Activated T-helper 2 cell treated with anti-CD3 and anti-CD28 coated beads, Interferon-gamma antibody, Interleukin-2, Interleukin-4, amounts not matched to agents 10 μg/mL and 5 μg/mL and 100 μg/mL, durations not matched to agents 14 hours and 24 hours and 36 hours (primary cell): ENCODE data around the gene H6PD. TPM values are rescaled to one million over a fixed set of nuclear protein-coding genes. Genes with fewer than 3 reads are reported as not detected.
A peak's percentile ranks its signal among the peaks of the same experiment; 100 is the strongest.

Experiments used
- DNase-seq: peaks from one replicate; pipeline ENCODE4 v3.0.0; 2021; ENCODE audit warnings: low spot score
- H3K27ac Mint-ChIP-seq: one replicate; pipeline ENCODE4 v1.8.0; 2021; ENCODE audit warnings: mixed read lengths
- H3K27me3 Mint-ChIP-seq: one replicate; pipeline ENCODE4 v1.8.0; 2021; ENCODE audit warnings: low read depth, mixed read lengths
- H3K36me3 Mint-ChIP-seq: one replicate; pipeline ENCODE4 v1.8.0; 2021; ENCODE audit warnings: low read depth, mixed read lengths
- H3K4me1 Mint-ChIP-seq: one replicate; pipeline ENCODE4 v1.8.0; 2021; ENCODE audit warnings: low read depth, mixed read lengths
- H3K4me3 Mint-ChIP-seq: one replicate; pipeline ENCODE4 v1.8.0; 2021; ENCODE audit warnings: low read depth, mild to moderate bottlenecking, moderate library complexity, mixed read lengths
- H3K9me3 Mint-ChIP-seq: one replicate; pipeline ENCODE4 v1.8.0; 2021; ENCODE audit warnings: mixed read lengths
- intact Hi-C: fragments of 100-400 bp; cut with micrococcal nuclease; formaldehyde crosslinking; loops from one replicate; pipeline ENCODE4 v1.15.1; 2023
- total RNA-seq: library from RNA; stranded (reverse); gene quantifications from 2 replicates; pipeline ENCODE4 v1.2.3, GENCODE V29; 2022

The H6PD gene
- total RNA-seq, 1 donor from 2014 or later, result 27.1 TPM

DNA sequence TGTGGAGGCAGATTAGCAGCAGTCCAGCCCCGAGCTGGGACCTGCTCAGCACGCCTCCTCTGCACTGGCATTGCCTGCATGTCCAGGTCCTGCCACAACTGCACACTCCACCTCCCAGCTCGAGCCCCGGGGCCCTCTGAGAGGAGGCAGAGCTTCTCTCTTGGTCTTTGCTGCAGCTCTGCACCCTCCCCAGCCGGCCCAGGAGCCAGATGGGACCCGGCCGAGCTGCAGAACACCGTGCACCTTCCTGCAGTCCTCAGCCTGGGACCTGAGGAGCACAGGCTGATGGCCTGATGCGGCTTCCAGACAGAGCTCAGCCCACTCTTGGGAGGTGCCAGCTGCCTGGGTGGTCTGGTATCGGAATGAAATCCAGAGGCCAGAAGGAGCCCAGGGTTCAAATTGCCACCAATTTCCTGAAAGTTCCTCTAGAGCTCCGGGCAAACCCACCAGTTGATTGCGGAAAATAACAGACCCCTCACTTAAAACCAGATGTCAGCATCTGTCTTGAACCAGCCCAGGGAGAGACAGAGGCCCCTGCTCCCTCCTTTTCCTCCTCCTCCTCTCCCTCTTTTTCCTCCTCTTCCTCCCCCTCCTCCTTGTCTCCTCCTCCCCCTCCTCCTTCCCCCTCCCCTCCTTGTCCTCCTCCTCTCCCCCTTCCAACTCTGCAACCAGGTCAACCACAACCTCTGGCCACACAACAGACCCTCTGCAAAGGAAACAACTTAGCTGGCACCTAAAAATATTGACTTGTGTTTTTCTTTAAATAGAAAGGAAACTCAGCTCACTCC lies 47.5 kb downstream of the H6PD start:
- intact Hi-C loops, result loop anchor here (5.0 kb wide), 1 partner anchor 45 kb away; no protein-coding TSS in a partner anchor

DNA sequence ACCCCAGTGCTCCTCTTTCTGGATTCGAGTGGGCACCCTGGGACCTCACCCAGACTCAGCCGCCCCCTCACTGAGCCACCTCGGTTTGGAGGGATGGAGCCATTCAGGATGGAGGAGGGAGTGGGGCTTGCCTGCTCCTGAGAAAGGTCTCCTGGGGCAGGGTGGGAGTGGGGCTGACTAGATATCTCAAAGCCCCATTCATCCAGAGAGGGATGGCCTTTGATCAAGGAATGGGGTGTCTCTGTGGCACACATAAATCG lies 48.1 kb downstream of the H6PD start:
- Mint-ChIP-seq H3K4me1 (peaks cover 57% of the 10 kb centered on the region), H3K9me3 (peaks cover 36% of the 10 kb centered on the region), H3K27me3 (no peaks in the 10 kb centered on the region), H3K36me3 (peaks cover 37% of the 10 kb centered on the region), H3K27ac (peak overlapping the region; percentile 69), H3K4me3 (no peak overlapping the region)
- intact Hi-C loops, result loop anchor here (5.0 kb wide), 1 partner anchor 45 kb away; no protein-coding TSS in a partner anchor
- DNase-seq, result no peak

More for the DNA sequence above, 47.5 kb downstream of the H6PD start:
- Mint-ChIP-seq H3K4me1 (peaks cover 57% of the 10 kb centered on the region), H3K4me3 (no peak overlapping the region), H3K9me3 (peaks cover 30% of the 10 kb centered on the region), H3K27me3 (no peaks in the 10 kb centered on the region), H3K27ac (no peak overlapping the region), H3K36me3 (peaks cover 37% of the 10 kb centered on the region)
- DNase-seq, result no peak

DNA sequence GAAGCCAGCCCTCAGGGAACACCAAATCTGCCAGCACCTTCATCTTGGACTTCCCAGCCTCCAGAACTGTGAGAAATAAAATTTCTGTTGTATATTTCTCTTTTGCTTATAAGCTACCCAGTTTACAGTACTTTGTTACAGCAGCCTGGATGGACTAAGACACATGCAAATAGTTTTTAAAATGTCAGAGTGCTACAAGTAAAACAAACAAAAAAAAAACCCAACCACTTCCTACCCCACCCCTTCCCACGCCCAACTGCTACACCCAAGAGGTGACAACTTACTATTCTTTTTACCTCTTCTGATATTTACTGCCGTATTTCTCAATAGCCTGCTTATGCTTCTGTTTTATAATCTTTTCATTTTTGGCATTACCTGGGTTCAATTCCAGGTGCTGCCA lies 49.5 kb downstream of the H6PD start:
- H3K9me3 Mint-ChIP-seq, result peaks cover 46% of the 10 kb centered on the region
- peaks cover 33% of the 10 kb centered on the region for H3K36me3 Mint-ChIP-seq
- H3K27ac Mint-ChIP-seq, result peak overlapping the region; percentile 68
- peak overlapping the region; percentile 59 for H3K4me3 Mint-ChIP-seq
- DNase-seq, result no peak
- intact Hi-C loops, result loop anchor here (5.0 kb wide), 1 partner anchor 47 kb away; no protein-coding TSS in a partner anchor
- peaks cover 49% of the 10 kb centered on the region for H3K4me1 Mint-ChIP-seq
- H3K27me3 Mint-ChIP-seq, result no peaks in the 10 kb centered on the region

DNA sequence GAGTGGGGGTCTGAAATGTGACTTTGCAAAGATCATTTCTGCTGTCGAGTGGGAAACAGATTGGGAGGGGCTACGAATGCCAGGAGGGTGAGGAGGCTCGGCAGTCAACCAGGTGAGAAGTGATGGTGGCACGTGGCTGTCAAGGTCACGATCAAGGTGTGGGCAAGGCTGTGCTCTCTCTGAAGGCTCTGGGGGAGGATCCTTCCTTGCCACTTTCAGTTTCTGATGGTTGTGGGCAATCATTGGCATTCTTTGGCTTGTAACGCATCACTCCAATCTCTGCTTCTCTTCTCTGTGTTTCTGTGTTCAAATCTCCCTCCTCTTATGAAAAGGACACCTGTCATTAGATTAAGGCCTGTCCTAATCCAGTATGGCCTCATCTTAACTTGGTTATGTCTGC lies 52.0 kb downstream of the H6PD start:
- H3K36me3 Mint-ChIP-seq, result peaks cover 34% of the 10 kb centered on the region
- H3K9me3 Mint-ChIP-seq, result peaks cover 47% of the 10 kb centered on the region
- H3K27me3 Mint-ChIP-seq, result no peaks in the 10 kb centered on the region
- no peak for DNase-seq
- no peak overlapping the region for H3K4me3 Mint-ChIP-seq
- intact Hi-C loops, result no loop called here
- H3K4me1 Mint-ChIP-seq, result peaks cover 43% of the 10 kb centered on the region
- no peak overlapping the region for H3K27ac Mint-ChIP-seq

DNA sequence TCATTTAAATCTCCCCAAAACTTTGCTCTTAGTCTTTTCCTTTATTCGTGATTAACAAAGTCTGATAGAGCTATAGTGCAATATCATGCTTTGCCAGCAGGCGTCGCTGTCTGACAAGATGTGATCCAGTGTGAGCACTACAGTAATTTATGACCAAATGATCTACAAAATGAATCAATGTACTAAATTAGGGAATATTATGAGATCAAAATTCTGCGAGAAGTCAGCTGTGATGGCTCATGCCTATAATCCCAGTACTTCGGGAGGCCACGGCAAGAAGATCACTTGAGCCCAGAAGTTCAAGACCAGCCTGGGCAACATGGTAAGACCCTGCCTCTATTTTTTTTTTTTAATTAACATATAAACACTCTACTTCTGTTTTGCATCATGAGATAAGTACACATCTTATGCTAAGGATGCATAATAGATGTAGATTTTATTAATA lies 54.5 kb downstream of the H6PD start:
- Mint-ChIP-seq H3K36me3 (peaks cover 27% of the 10 kb centered on the region), H3K27me3 (no peaks in the 10 kb centered on the region), H3K4me3 (no peak overlapping the region), H3K27ac (no peak overlapping the region), H3K4me1 (peaks cover 28% of the 10 kb centered on the region), H3K9me3 (peaks cover 46% of the 10 kb centered on the region)
- peak; percentile 70 for DNase-seq
- intact Hi-C loops, result loop anchor here (1.0 kb wide), 2 partner anchors 166 to 202 kb away; no protein-coding TSS in a partner anchor

DNA sequence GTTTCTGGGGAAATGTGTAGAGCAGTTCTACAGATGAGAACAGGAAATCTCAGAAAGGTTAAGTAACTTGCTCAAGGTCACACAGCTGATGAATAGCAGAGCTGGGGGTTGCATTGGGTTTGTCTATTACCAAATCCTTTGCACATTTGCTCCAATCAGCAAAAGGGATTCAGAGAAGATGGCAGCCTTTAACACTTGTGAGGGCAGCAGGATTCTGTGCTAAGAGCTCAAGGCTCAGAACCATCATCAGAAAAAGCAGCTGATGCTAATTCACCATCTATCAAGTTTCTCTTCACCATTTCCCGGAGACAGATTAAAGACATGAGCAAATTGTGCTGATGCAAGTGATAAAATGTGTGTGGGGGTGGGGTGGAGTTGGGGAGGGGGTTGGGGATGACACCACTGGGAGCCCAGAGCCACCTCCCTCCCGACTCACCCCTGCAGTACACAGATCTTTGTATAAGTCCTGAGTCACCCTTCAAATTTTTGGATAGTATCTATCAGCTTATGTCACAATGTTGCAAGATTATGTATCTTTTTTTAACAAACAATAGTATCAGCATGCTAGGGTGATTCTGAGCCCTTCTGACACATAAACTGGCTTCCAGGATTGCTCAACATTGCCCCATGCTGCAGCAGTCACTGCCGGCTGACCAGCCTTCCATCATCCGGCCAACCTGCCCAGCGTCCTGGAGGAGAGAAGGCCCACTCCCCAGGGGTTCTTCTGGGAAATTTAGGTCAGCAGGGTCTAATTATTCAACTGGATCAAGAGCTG lies 55.3 kb downstream of the H6PD start:
- DNase-seq, result no peak
- Mint-ChIP-seq H3K4me3 (no peak overlapping the region), H3K36me3 (peaks cover 20% of the 10 kb centered on the region), H3K4me1 (peaks cover 26% of the 10 kb centered on the region), H3K9me3 (peaks cover 38% of the 10 kb centered on the region), H3K27me3 (no peaks in the 10 kb centered on the region), H3K27ac (no peak overlapping the region)
- intact Hi-C loops, result loop anchor here (1.0 to 5.0 kb wide), 3 partner anchors 137 to 201 kb away; no protein-coding TSS in a partner anchor

DNA sequence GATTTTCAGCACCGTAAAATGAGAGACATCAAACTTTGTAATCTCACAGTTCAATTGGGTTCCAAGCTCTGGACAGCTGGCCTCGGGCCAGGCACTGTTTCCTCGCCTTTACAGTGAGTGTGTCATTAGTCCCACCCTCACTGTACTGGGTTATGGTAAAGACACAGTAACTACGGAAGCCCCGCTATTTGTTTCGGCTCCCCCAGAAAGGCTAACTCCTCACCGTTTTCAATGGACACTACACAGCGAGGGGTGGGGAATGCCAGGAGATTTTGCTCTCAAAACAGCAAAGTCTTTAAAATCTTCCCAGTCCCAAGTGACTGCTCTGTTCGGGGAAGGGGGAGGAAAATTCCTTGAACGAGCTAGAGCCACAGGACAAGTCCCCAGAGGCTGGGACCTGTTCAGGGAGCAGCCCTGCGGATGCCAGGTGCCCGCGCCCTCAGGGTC lies 57.4 kb downstream of the H6PD start:
- no peak for DNase-seq
- H3K36me3 Mint-ChIP-seq, result peaks cover 7% of the 10 kb centered on the region
- H3K9me3 Mint-ChIP-seq, result peaks cover 19% of the 10 kb centered on the region
- intact Hi-C loops, result loop anchor here (2.0 to 5.0 kb wide), 3 partner anchors 17 to 135 kb away; no protein-coding TSS in a partner anchor
- no peak overlapping the region for H3K27ac Mint-ChIP-seq
- peaks cover 29% of the 10 kb centered on the region for H3K4me1 Mint-ChIP-seq
- peak overlapping the region; percentile 27 for H3K4me3 Mint-ChIP-seq
- H3K27me3 Mint-ChIP-seq, result no peaks in the 10 kb centered on the region

DNA sequence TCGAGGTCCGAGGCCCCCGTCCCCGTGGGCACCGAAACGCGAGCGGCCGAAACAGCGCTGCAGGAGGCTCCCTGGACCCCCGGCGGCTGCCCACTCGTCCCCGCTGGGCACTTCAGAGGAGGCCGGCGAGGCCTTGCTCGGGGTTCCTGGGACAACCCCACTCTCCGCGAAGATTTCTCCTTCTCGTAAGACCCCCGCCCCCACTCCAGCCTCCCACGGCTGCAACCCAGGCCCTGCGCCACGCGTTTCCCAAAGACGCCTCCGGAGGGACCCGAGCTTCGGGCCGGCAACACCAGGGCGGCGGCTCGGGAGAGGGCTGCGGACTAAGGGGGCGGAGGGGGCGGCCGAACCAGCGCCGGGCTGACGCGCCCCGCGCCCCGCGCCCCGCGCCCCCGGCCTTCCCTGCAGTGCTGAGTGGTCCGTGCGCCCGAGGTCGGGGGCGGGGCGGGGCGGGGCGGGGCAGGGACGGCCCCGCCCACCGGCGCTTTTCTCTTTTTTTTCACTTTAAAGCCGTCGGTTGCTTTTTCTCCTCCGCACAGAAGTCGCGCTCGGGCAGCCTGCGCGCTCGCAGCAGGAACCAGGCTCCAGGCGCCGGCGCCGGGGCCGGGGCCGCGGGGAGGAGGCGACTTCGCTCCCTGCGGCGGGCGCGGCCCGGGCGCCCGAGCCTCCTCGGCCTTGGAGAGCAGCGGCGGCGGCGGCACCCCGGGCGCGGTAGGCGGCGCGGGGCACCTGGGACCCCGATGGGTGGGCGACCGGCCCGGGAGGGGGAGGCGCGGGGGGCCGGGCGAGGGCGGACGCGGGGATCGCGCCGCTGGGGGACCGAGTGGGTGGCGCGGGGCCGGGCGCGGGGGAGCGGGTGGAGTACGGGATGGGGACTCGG lies 58.0 kb downstream of the H6PD start, which contains the start of gene SPSB1:
Gene SPSB1 (plus strand): TSS at position 534 of the 880 bp plus-strand sequence. CDS start 62,998 bp downstream, outside the sequence.
- Mint-ChIP-seq H3K27ac (no peak within 1 kb of the TSS), H3K36me3 (peaks cover 7% of the 10 kb centered on the region), H3K9me3 (peaks cover 12% of the 10 kb centered on the region), H3K4me3 (peak within 1 kb of the TSS; percentile 27), H3K27me3 (no peaks in the 10 kb centered on the region), H3K4me1 (peaks cover 29% of the 10 kb centered on the region)
- peak; percentile 55 for DNase-seq
- intact Hi-C loops, result loop anchor here (2.0 to 5.0 kb wide), 3 partner anchors 18 to 135 kb away; no protein-coding TSS in a partner anchor

DNA sequence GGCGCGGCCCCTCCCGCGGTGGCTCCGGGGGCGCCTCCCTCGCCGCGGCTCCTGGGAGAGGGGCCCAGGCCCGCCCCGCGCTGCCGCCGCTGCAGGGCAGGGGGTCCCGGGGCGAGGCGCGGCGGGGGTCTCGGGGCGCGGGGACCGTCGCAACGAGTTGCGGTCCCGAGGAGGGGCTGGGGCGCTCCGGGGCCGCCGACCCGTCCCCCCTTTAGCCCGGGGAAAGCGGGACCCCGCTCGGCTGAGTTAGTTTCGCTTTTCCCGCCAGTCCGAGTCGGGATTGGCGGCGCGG lies 58.6 kb downstream of the H6PD start:
- peaks cover 29% of the 10 kb centered on the region for H3K4me1 Mint-ChIP-seq
- DNase-seq, result no peak
- no peak overlapping the region for H3K4me3 Mint-ChIP-seq
- intact Hi-C loops, result loop anchor here (2.0 to 5.0 kb wide), 3 partner anchors 18 to 134 kb away; no protein-coding TSS in a partner anchor
- no peak overlapping the region for H3K27ac Mint-ChIP-seq
- peaks cover 8% of the 10 kb centered on the region for H3K9me3 Mint-ChIP-seq
- peaks cover 7% of the 10 kb centered on the region for H3K36me3 Mint-ChIP-seq
- H3K27me3 Mint-ChIP-seq, result no peaks in the 10 kb centered on the region

DNA sequence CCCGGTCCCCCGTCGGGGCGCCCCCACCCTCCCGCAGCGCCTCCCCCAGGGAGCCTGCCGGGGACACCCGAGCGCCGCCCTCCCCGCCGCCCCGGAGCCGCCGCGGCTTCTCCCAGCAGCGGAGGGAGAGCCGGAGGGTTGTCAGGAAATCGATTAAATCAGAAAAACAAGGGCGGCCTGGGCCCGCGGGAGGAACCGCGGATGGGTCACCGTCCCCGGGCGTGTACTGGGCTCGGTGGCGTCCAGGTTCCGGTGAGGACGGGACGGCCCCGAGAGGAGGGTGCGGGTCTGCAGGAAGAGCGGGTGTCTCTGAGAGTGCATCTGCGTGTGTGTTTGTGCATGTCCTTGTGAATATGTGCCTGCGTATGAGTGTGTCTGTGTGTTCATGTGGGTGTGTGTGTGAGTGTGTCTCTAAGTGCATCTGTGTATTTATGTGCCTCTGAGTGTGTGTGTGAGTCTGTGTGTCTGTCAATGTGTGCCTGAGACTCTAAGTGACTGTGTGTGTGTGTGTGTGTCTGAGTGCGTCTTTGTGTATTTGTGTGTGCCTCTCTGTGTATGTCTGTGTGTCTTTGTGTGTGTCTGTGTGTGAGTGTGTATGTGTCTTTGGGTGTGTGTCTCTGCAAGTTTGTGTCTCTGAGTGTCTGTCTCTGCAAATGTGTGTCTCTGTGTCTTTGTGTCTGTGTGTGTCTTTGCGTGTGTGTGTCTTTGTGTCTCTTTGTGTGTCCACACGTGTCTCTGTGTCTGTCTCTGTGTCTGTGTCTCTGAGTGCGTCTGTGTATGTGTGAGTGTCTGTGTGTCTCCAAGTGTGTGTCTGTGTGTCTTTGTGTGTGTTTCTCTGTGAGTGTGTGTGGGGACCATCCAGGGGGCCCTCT lies 59.2 kb downstream of the H6PD start:
- intact Hi-C loops, result loop anchor here (2.0 to 5.0 kb wide), 3 partner anchors 19 to 134 kb away; no protein-coding TSS in a partner anchor
- H3K36me3 Mint-ChIP-seq, result peaks cover 6% of the 10 kb centered on the region
- DNase-seq, result peak; percentile 49
- H3K27ac Mint-ChIP-seq, result no peak overlapping the region
- peaks cover 29% of the 10 kb centered on the region for H3K4me1 Mint-ChIP-seq
- peaks cover 4% of the 10 kb centered on the region for H3K9me3 Mint-ChIP-seq
- no peak overlapping the region for H3K4me3 Mint-ChIP-seq
- no peaks in the 10 kb centered on the region for H3K27me3 Mint-ChIP-seq

DNA sequence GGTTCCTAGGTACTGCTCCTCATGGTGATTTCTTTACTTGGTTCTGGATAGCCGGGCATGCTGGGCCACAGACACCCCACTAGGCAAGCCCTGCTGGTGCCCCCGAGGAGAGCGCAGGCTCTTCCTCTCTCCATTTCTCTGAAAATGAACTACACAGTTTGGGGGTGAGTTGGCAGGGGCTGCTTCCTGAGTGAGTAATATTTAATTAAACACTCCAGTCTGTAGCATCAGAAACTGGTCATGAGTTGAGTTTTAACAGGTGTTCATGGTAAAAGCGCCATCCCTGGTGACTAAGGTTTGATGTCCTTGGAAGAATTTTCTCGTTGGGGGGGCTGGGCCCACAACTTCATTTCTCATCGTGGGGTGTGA lies 59.8 kb downstream of the H6PD start:
- intact Hi-C loops, result loop anchor here (5.0 kb wide), 1 partner anchor 133 kb away; no protein-coding TSS in a partner anchor
- DNase-seq, result no peak
- Mint-ChIP-seq H3K4me1 (peaks cover 32% of the 10 kb centered on the region), H3K27me3 (no peaks in the 10 kb centered on the region), H3K36me3 (peaks cover 3% of the 10 kb centered on the region), H3K27ac (no peak overlapping the region), H3K4me3 (no peak overlapping the region), H3K9me3 (no peaks in the 10 kb centered on the region)
